Measurements from ENCODE around the gene PTGR3. TPM values are rescaled to one million over a fixed set of nuclear protein-coding genes. Genes with fewer than 3 reads are reported as not detected.

PTGR3 gene
- total RNA-seq, 1 experiment from 2014 or later: 1.6 TPM

- no peak overlapping the region for H3K23ac ChIP-seq (ENCODE audit: insufficient read length, low read depth, low read length)
- H3K18ac ChIP-seq (ENCODE audit: insufficient read length, low read depth, low read length): no peak overlapping the region
- Mint-ChIP-seq H3K4me3 (no peak overlapping the region), H3K36me3 (ENCODE audit: insufficient read depth in 1 of 3, low read depth in 3 of 3) (no peaks in the 10 kb centered on the region; a peak in 1 of 7 replicates), H3K27me3 (ENCODE audit: low read depth) (no peaks in the 10 kb centered on the region), H3K27ac (no peak overlapping the region; a peak in 1 of 7 replicates), H3K9me3 (no peaks in the 10 kb centered on the region; a peak in 1 of 5 replicates), H3K4me1 (peaks cover under 1 to 1% of the 10 kb centered on the region in 2 experiments; a peak in 2 of 4 replicates)
- H4K5ac ChIP-seq (ENCODE audit: insufficient read length, low read depth, low read length): no peak overlapping the region
- no peak overlapping the region for H2BK12ac ChIP-seq (ENCODE audit: insufficient read length, low read depth, low read length)
- H3K79me2 ChIP-seq (ENCODE audit: insufficient read depth, low read length): no peaks in the 10 kb centered on the region
- no peak overlapping the region for H3K27ac ChIP-seq (ENCODE audit: insufficient read length, low read depth, low read length)
- no peak overlapping the region for H2BK5ac ChIP-seq (ENCODE audit: insufficient read length, low read length)
- no peak overlapping the region for H3K14ac ChIP-seq (ENCODE audit: insufficient read depth, low read length)
- H2AFZ ChIP-seq (ENCODE audit: low read length): no peak overlapping the region
- H3K4ac ChIP-seq (ENCODE audit: low read depth, low read length): no peak overlapping the region
- H3K4me2 ChIP-seq (ENCODE audit: insufficient read depth, insufficient read length, low read length): no peak overlapping the region
- no peaks in the 10 kb centered on the region for H3K23me2 ChIP-seq (ENCODE audit: insufficient read length, low read depth, low read length, poor library complexity, severe bottlenecking)
- H4K8ac ChIP-seq (replicated peaks; ENCODE audit: insufficient read length, low read depth, low read length): no peak overlapping the region
- no peak overlapping the region for H2BK120ac ChIP-seq (ENCODE audit: low read depth, low read length, poor library complexity, severe bottlenecking)
- H4K20me1 ChIP-seq (ENCODE audit: control insufficient read depth, insufficient read depth, insufficient read length): no peaks in the 10 kb centered on the region
- H4K91ac ChIP-seq (ENCODE audit: insufficient read length, low read depth, low read length): no peak overlapping the region
- no peaks in the 10 kb centered on the region for H3K9me3 ChIP-seq (ENCODE audit: control insufficient read depth, low read depth, low read length)
- DNase-seq: no peak
- H2AK5ac ChIP-seq (ENCODE audit: insufficient read length, low read length): no peak overlapping the region
- no peaks in the 10 kb centered on the region for H3K27me3 ChIP-seq (ENCODE audit: insufficient read depth, low read length)
- H3T11ph ChIP-seq (ENCODE audit: low read length): no peak overlapping the region
- H2BK20ac ChIP-seq (ENCODE audit: low read depth, low read length, poor library complexity, severe bottlenecking): no peak overlapping the region
- no peaks in the 10 kb centered on the region for H3K79me1 ChIP-seq (ENCODE audit: insufficient read depth, low read depth, low read length, poor library complexity, severe bottlenecking)
- H3K9ac ChIP-seq (ENCODE audit: extremely low read depth, insufficient read length, low read length): no peak overlapping the region
- TF ChIP-seq CTCF (conservative IDR thresholded peaks at IDR 0.05): no peak
- no peak overlapping the region for H3K56ac ChIP-seq (ENCODE audit: insufficient read length, low read depth, low read length)
- H2BK15ac ChIP-seq (ENCODE audit: low read depth, low read length): no peak overlapping the region
- H3K4me1 ChIP-seq (ENCODE audit: insufficient read depth, low read length): no peaks in the 10 kb centered on the region
- WGBS (ENCODE audit: extremely low coverage, insufficient read length, low lambda C conversion rate): no CpG with 5 or more reads among the region's 11 CpGs
Observed at GRCh38 chr18:75178376-75178775, 30.6 kb downstream of the PTGR3 start.
